Brain microvascular endothelial cell (primary cell): ENCODE data around the gene NPDC1.

Experiments
- DNase-seq: peaks from one replicate; pipeline ENCODE4 v3.0.0-alpha.2; 2020
- H3K27ac ChIP-seq: fragments of 250-450 bp; sonication (Bioruptor Pico); 2 replicates; pipeline ENCODE4 v1.5.1; 2020; ENCODE audit warnings: mild to moderate bottlenecking, moderate library complexity
- H3K27me3 ChIP-seq: fragments of 250-450 bp; sonication (Bioruptor Pico); replicated peaks from 2 replicates; pipeline ENCODE4 v1.5.1; 2020; ENCODE audit warnings: mild to moderate bottlenecking
- H3K36me3 ChIP-seq: fragments of 250-450 bp; sonication (Bioruptor Pico); replicated peaks from 2 replicates; pipeline ENCODE4 v1.5.1; 2020; ENCODE audit warnings: mild to moderate bottlenecking
- H3K4me3 ChIP-seq: 2 replicates; pipeline ENCODE4 v1.5.1; 2011; ENCODE audit warnings: low read depth, mild to moderate bottlenecking, control low read depth, low read length, moderate library complexity
- in situ Hi-C: cut with HindIII; loops from 2 replicates; pipeline ENCODE4 v1.10.0; 2017; ENCODE audit warnings: low sequenced_read_pairs, low pct_ligation_motif_present
- TF ChIP-seq, protein P1 (sequence below): IDR thresholded peaks from 2 replicates; pipeline ENCODE4 v1.5.1; 2011; ENCODE audit warnings: low read depth, mild to moderate bottlenecking, moderate library complexity, low read length, control low read depth, inconsistent platforms; ENCODE audit errors: missing control alignments

The NPDC1 gene

DNA sequence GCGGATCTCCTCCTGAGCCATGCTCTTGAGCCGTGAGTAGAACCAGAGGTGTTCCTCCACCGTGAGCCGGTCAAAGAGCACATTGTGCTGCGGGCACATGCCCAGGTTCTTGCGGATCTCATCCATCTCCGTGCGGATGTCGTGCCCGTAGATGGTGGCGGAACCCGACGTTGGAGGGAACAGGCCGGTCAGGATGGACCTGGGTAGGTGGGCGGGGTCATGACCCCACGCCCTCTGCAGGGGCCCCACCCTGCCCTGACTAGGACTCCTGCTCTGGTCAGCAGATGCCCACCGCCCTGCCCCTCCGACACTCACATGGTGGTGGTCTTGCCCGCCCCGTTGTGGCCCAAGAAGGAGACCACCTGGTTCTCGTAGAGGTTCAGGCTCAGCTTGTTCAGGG, 30.0 kb downstream of the NPDC1 start:
- no peak overlapping the region for H3K27ac ChIP-seq
- no peaks in the 10 kb centered on the region for H3K27me3 ChIP-seq
- DNase-seq, result no peak
- TF ChIP-seq, protein P1, sequence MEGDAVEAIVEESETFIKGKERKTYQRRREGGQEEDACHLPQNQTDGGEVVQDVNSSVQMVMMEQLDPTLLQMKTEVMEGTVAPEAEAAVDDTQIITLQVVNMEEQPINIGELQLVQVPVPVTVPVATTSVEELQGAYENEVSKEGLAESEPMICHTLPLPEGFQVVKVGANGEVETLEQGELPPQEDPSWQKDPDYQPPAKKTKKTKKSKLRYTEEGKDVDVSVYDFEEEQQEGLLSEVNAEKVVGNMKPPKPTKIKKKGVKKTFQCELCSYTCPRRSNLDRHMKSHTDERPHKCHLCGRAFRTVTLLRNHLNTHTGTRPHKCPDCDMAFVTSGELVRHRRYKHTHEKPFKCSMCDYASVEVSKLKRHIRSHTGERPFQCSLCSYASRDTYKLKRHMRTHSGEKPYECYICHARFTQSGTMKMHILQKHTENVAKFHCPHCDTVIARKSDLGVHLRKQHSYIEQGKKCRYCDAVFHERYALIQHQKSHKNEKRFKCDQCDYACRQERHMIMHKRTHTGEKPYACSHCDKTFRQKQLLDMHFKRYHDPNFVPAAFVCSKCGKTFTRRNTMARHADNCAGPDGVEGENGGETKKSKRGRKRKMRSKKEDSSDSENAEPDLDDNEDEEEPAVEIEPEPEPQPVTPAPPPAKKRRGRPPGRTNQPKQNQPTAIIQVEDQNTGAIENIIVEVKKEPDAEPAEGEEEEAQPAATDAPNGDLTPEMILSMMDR, result no peak
- in situ Hi-C loops, result no loop called here
- H3K4me3 ChIP-seq, result no peak overlapping the region
- H3K36me3 ChIP-seq, result peaks cover 25% of the 10 kb centered on the region

DNA sequence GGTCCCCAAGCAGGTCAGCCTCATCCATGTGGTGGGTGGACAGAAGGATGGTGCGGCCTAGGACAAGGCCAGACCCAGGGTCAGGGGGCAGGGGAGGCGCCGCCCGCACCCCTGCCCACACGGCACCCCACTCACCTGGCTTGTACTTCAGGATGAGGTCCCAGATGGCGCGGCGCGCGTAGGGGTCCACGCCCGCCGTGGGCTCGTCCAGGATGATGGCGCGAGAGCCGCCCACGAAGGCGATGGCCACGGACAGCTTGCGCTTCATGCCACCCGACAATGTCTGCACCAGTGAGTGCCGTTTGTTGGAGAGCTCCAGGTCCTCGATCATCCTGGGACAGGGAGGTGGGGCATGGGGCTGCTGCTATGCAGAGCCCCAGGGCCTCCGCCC, 30.4 kb downstream of the NPDC1 start:
- in situ Hi-C loops, result no loop called here
- Histone ChIP-seq H3K36me3 (peaks cover 25% of the 10 kb centered on the region), H3K27ac (no peak overlapping the region), H3K4me3 (no peak overlapping the region), H3K27me3 (no peaks in the 10 kb centered on the region)
- no peak for DNase-seq
- TF ChIP-seq, protein P1, result no peak

DNA sequence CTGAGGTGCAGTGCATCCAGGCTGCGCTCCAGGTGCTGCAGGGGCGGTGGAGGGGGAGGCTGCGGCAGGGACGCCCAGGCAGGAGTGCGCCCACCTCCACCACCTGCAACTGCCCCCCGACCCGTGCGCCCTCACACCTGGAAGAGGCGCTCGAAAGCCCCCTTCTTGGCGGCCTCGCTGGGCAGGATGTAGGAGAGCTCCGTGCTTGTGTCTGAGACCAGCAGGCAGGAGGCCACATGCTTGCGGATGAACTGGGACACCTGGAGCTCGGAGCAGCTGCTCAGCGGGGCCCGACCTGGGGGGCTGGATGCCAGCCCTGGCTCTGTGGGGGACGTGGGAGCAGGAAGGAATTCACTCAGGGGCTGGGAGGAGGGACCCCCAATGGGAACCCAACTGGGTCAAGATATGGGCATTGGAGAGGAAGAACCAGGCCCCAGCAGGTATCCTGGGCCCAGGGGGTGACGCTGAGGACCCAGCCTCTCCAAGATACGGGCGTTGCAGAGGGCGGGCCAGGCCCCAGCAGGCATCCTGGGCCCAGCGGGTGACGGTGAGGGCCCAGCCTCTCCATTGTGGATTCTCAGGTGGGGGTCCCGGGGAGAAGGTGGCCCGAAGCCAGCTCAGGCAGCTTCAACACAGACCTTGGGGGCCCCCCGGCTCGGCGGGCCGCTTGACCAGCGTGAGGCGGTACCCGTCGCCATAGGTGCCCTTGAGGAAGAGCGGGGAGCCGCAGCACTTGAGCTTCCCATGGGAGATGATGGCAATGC, 31.0 kb downstream of the NPDC1 start:
- Histone ChIP-seq H3K27ac (no peak overlapping the region), H3K27me3 (no peaks in the 10 kb centered on the region), H3K36me3 (peaks cover 25% of the 10 kb centered on the region), H3K4me3 (no peak overlapping the region)
- no peak for DNase-seq
- in situ Hi-C loops, result no loop called here
- TF ChIP-seq, protein P1, result no peak

DNA sequence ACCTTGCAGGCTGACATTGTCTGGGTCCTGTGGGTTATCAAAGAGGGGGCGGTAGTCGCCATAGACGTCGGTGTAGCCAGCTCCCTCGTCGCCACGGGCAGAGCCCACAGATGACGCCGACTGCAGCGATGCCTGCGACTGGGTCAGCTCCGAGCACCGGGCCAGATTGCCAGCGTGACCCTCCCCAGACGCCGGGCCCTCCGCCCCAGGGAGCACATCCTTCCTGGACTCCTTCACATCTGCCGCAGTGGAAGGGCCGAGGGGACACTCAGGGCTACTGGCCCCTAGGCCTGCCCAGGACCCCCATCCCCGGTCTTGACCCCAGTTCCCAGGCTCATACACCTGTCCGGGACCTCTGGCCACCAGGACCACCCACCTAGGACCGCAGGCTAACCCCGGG, 31.8 kb downstream of the NPDC1 start:
- Histone ChIP-seq H3K36me3 (peaks cover 25% of the 10 kb centered on the region), H3K27me3 (no peaks in the 10 kb centered on the region), H3K27ac (no peak overlapping the region), H3K4me3 (no peak overlapping the region)
- TF ChIP-seq, protein P1, result no peak
- DNase-seq, result no peak
- in situ Hi-C loops, result no loop called here

GRCh38 chr9:137013571-137013940, 32.4 kb downstream of the NPDC1 start:
- no peak overlapping the region for H3K27ac ChIP-seq
- no peak for DNase-seq
- in situ Hi-C loops, result no loop called here
- H3K36me3 ChIP-seq, result peaks cover 23% of the 10 kb centered on the region
- TF ChIP-seq, protein P1, result no peak
- H3K4me3 ChIP-seq, result no peak overlapping the region
- no peaks in the 10 kb centered on the region for H3K27me3 ChIP-seq
